T-helper 17 cell (primary cell): ENCODE measurements around the gene PLCB2. TPM values are rescaled to one million over a fixed set of nuclear protein-coding genes. Genes with fewer than 3 reads are reported as not detected.
A peak's percentile ranks its signal among the peaks of the same experiment; 100 is the strongest.

Experiments
- ATAC-seq: fragments of 150-1000 bp; cut with Tn5 transposase; 2 replicates; pipeline ENCODE4 v1.10.0; 2021; ENCODE audit warnings: mild to moderate bottlenecking, moderate library complexity
- DNase-seq, 3 donors: peaks; one replicate each; pipeline versions ENCODE4 v3.0.0 to v3.0.0-alpha.2; 2020 to 2021
- H3K9me3 ChIP-seq: one replicate; pipeline ENCODE4 v1.7.0; 2013; ENCODE audit warnings: low read length, mild to moderate bottlenecking; ENCODE audit not compliant: control insufficient read depth, poor library complexity, severe bottlenecking
- H3K27ac Mint-ChIP-seq: one replicate; pipeline ENCODE4 v1.8.0; 2022; ENCODE audit warnings: mild to moderate bottlenecking, moderate library complexity, mixed read lengths
- H3K27me3 Mint-ChIP-seq: one replicate; pipeline ENCODE4 v1.8.0; 2022; ENCODE audit warnings: mixed read lengths
- H3K36me3 Mint-ChIP-seq: one replicate; pipeline ENCODE4 v1.8.0; 2022; ENCODE audit warnings: low read depth, mixed read lengths
- H3K4me1 Mint-ChIP-seq: one replicate; pipeline ENCODE4 v1.8.0; 2022; ENCODE audit warnings: mild to moderate bottlenecking, mixed read lengths
- H3K4me3 Mint-ChIP-seq: one replicate; pipeline ENCODE4 v1.8.0; 2022; ENCODE audit warnings: mild to moderate bottlenecking, moderate library complexity, mixed read lengths
- total RNA-seq, 4 donors: library from RNA in 2 of 4; stranded (reverse) in 2 of 4; gene quantifications; one replicate each; pipeline ENCODE4 v1.2.3 and lab custom pipeline; 2022 to 2026

Gene PLCB2
- total RNA-seq, 2 donors from 2014 or later: 228 to 238 TPM

- H3K27me3 Mint-ChIP-seq: no peaks in the 10 kb centered on the region
- H3K4me3 Mint-ChIP-seq: no peak overlapping the region
- H3K27ac Mint-ChIP-seq: no peak overlapping the region
Measured at GRCh38 chr15:40298216-40298935, 9.4 kb downstream of the PLCB2 start.

GRCh38 chr15:40297356-40297755 lies 10.4 kb downstream of the PLCB2 start:
- H3K27ac Mint-ChIP-seq: no peak overlapping the region
- no peak for ATAC-seq

More at GRCh38 chr15:40298216-40298935, 9.4 kb downstream of the PLCB2 start:
- H3K9me3 ChIP-seq: no peaks in the 10 kb centered on the region
- Mint-ChIP-seq H3K36me3 (peaks cover 4% of the 10 kb centered on the region), H3K4me1 (peaks cover 4% of the 10 kb centered on the region)
- ATAC-seq (no peak), DNase-seq (no peak)

GRCh38 chr15:40296561-40297230 lies 11.0 kb downstream of the PLCB2 start:
- H3K9me3 ChIP-seq: no peaks in the 10 kb centered on the region
- ATAC-seq: no peak
- no peak for DNase-seq
- peaks cover 4% of the 10 kb centered on the region for H3K4me1 Mint-ChIP-seq
- no peak overlapping the region for H3K4me3 Mint-ChIP-seq
- no peaks in the 10 kb centered on the region for H3K27me3 Mint-ChIP-seq
- peak overlapping the region; percentile 68 for H3K27ac Mint-ChIP-seq
- peaks cover 4% of the 10 kb centered on the region for H3K36me3 Mint-ChIP-seq

More at GRCh38 chr15:40297356-40297755, 10.4 kb downstream of the PLCB2 start:
- H3K4me3 Mint-ChIP-seq: no peak overlapping the region
- peaks cover 4% of the 10 kb centered on the region for H3K36me3 Mint-ChIP-seq
- H3K4me1 Mint-ChIP-seq: peaks cover 4% of the 10 kb centered on the region
- H3K9me3 ChIP-seq: no peaks in the 10 kb centered on the region
- no peaks in the 10 kb centered on the region for H3K27me3 Mint-ChIP-seq
- no peak for DNase-seq

GRCh38 chr15:40295877-40296560 lies 11.7 kb downstream of the PLCB2 start:
- Mint-ChIP-seq H3K4me1 (peaks cover 4% of the 10 kb centered on the region), H3K4me3 (no peak overlapping the region), H3K27ac (peak overlapping the region; percentile 68), H3K27me3 (no peaks in the 10 kb centered on the region), H3K36me3 (peaks cover 4% of the 10 kb centered on the region)
- DNase-seq: no peak
- no peak for ATAC-seq
- H3K9me3 ChIP-seq: no peaks in the 10 kb centered on the region

GRCh38 chr15:40295297-40295696 lies 12.4 kb downstream of the PLCB2 start:
- DNase-seq: no peak
- H3K36me3 Mint-ChIP-seq: peaks cover 4% of the 10 kb centered on the region
- no peak overlapping the region for H3K27ac Mint-ChIP-seq
- H3K4me1 Mint-ChIP-seq: peaks cover 4% of the 10 kb centered on the region
- H3K4me3 Mint-ChIP-seq: no peak overlapping the region
- H3K27me3 Mint-ChIP-seq: no peaks in the 10 kb centered on the region
- no peaks in the 10 kb centered on the region for H3K9me3 ChIP-seq
- no peak for ATAC-seq

- Mint-ChIP-seq H3K27me3 (no peaks in the 10 kb centered on the region), H3K27ac (no peak overlapping the region)
- DNase-seq: no peak
Measured at GRCh38 chr15:40293905-40294895, 13.5 kb downstream of the PLCB2 start.

GRCh38 chr15:40293006-40293405 lies 14.7 kb downstream of the PLCB2 start:
- Mint-ChIP-seq H3K27me3 (no peaks in the 10 kb centered on the region), H3K4me1 (peaks cover 6% of the 10 kb centered on the region), H3K27ac (peak overlapping the region; percentile 37), H3K4me3 (no peak overlapping the region), H3K36me3 (peaks cover 6% of the 10 kb centered on the region)
- DNase-seq (no peak), ATAC-seq (no peak)
- H3K9me3 ChIP-seq: no peaks in the 10 kb centered on the region

More at GRCh38 chr15:40293905-40294895, 13.5 kb downstream of the PLCB2 start:
- ATAC-seq: no peak
- H3K4me3 Mint-ChIP-seq: no peak overlapping the region
- H3K9me3 ChIP-seq: no peaks in the 10 kb centered on the region
- peaks cover 6% of the 10 kb centered on the region for H3K4me1 Mint-ChIP-seq
- peaks cover 6% of the 10 kb centered on the region for H3K36me3 Mint-ChIP-seq

GRCh38 chr15:40292246-40292645 lies 15.5 kb downstream of the PLCB2 start:
- no peak for ATAC-seq
- Mint-ChIP-seq H3K4me1 (peaks cover 4% of the 10 kb centered on the region), H3K36me3 (peaks cover 4% of the 10 kb centered on the region), H3K27me3 (no peaks in the 10 kb centered on the region), H3K27ac (no peak overlapping the region), H3K4me3 (no peak overlapping the region)
- H3K9me3 ChIP-seq: no peaks in the 10 kb centered on the region
- no peak for DNase-seq

- H3K4me3 Mint-ChIP-seq: no peak overlapping the region
- no peak for ATAC-seq
- H3K4me1 Mint-ChIP-seq: peaks cover 2% of the 10 kb centered on the region
- H3K9me3 ChIP-seq: no peaks in the 10 kb centered on the region
- peaks cover 2% of the 10 kb centered on the region for H3K36me3 Mint-ChIP-seq
- no peaks in the 10 kb centered on the region for H3K27me3 Mint-ChIP-seq
- H3K27ac Mint-ChIP-seq: no peak overlapping the region
- DNase-seq: no peak
Measured at GRCh38 chr15:40290918-40291574, 16.7 kb downstream of the PLCB2 start.

- peaks cover 2% of the 10 kb centered on the region for H3K36me3 Mint-ChIP-seq
- peaks cover 2% of the 10 kb centered on the region for H3K4me1 Mint-ChIP-seq
- no peak overlapping the region for H3K27ac Mint-ChIP-seq
- no peaks in the 10 kb centered on the region for H3K9me3 ChIP-seq
- ATAC-seq: no peak
- no peaks in the 10 kb centered on the region for H3K27me3 Mint-ChIP-seq
- no peak overlapping the region for H3K4me3 Mint-ChIP-seq
- no peak for DNase-seq
Measured at GRCh38 chr15:40290545-40290917, 17.2 kb downstream of the PLCB2 start.

GRCh38 chr15:40289140-40289775 lies 18.5 kb downstream of the PLCB2 start:
- H3K27ac Mint-ChIP-seq: peak overlapping the region; percentile 69
- no peaks in the 10 kb centered on the region for H3K27me3 Mint-ChIP-seq
- no peaks in the 10 kb centered on the region for H3K9me3 ChIP-seq
- no peak overlapping the region for H3K4me3 Mint-ChIP-seq
- DNase-seq: no peak
- H3K36me3 Mint-ChIP-seq: peaks cover 2% of the 10 kb centered on the region
- ATAC-seq: no peak
- H3K4me1 Mint-ChIP-seq: peaks cover 2% of the 10 kb centered on the region

GRCh38 chr15:40287968-40288367 lies 19.8 kb downstream of the PLCB2 start:
- peaks cover 2% of the 10 kb centered on the region for H3K4me1 Mint-ChIP-seq
- no peaks in the 10 kb centered on the region for H3K27me3 Mint-ChIP-seq
- H3K36me3 Mint-ChIP-seq: peaks cover 2% of the 10 kb centered on the region
- no peak for DNase-seq
- H3K9me3 ChIP-seq: no peaks in the 10 kb centered on the region
- no peak overlapping the region for H3K4me3 Mint-ChIP-seq
- no peak for ATAC-seq
- H3K27ac Mint-ChIP-seq: peak overlapping the region; percentile 74
